Esophagus squamous epithelium (tissue), 5 donors: Measurements from ENCODE around the gene NPPC. TPM values are rescaled to one million over a fixed set of nuclear protein-coding genes. Genes with fewer than 3 reads are reported as not detected.

Source experiments
- DNase-seq: peaks from one replicate; lab custom pipeline; 2025; lab: John Stamatoyannopoulos, UW
- H3K27ac ChIP-seq, 4 donors: fragments of 200-600 bp; sonication (generic); one replicate each; pipeline ENCODE4 v1.5.1; 2016 to 2019; ENCODE audit warnings: mild to moderate bottlenecking in 1 of 4
- H3K27me3 ChIP-seq, 4 donors: fragments of 200-600 bp; sonication (generic); 1 replicate in 3 of 4; 2 replicates in 1 of 4; pipeline versions ENCODE4 v1.5.1 to v1.6.0; 2017 to 2021; ENCODE audit warnings: antibody characterized with exemption in 1 of 4
- H3K36me3 ChIP-seq, 3 donors: fragments of 200-600 bp; sonication (generic); one replicate each; pipeline ENCODE4 v1.5.1; 2016 to 2019
- H3K4me1 ChIP-seq, 3 donors: fragments of 200-600 bp; sonication (generic); one replicate each; pipeline ENCODE4 v1.5.1; 2017 to 2019
- H3K4me3 ChIP-seq, 4 donors: fragments of 200-600 bp; sonication (generic); 1 replicate in 3 of 4; 2 replicates in 1 of 4; pipeline ENCODE4 v1.5.1; 2016 to 2019; ENCODE audit warnings: mild to moderate bottlenecking in 2 of 4, moderate library complexity in 1 of 4
- H3K9me3 ChIP-seq, 3 donors: fragments of 200-600 bp; sonication (generic); one replicate each; pipeline ENCODE4 v1.5.1; 2016 to 2019
- POLR2A ChIP-seq, 4 donors: fragments of 450-650 bp; IDR thresholded peaks; one replicate each; pipeline ENCODE4 v1.6.1; 2017; ENCODE audit warnings: antibody characterized with exemption in 4 of 4, mild to moderate bottlenecking in 4 of 4, moderate library complexity in 3 of 4
- WGBS, 2 donors: methylation state at CpG; one replicate each; pipeline ENCODE4 v1.1.5; 2018; 5-methylcytosine and 5-hydroxymethylcytosine counted together
- intact Hi-C: fragments of 100-400 bp; cut with DNase I; formaldehyde crosslinking; loops from one replicate; pipeline ENCODE4 v1.15.0; 2022
- total RNA-seq, 4 donors: library from RNA; depleted of rRNA; stranded (reverse); fragments of >200 nt; gene quantifications; one replicate each; pipeline ENCODE4 v1.1.0, GENCODE V29; 2016
- TF ChIP-seq, protein P1 (sequence below), 6 experiments: fragments of 450-650 bp in 4 of 6; fragments of 200-600 bp in 2 of 6; sonication (generic) in 2 of 6; IDR thresholded peaks; one replicate each; pipeline ENCODE4 v1.5.1; 2016 to 2019; ENCODE audit warnings: antibody characterized with exemption in 6 of 6, mild to moderate bottlenecking in 4 of 6, moderate library complexity in 4 of 6
- donor health status: DM: yes; HTN: yes; CAD: no.

Gene NPPC
- total RNA-seq, 4 donors from 2014 or later, result 0.49 to 11.2 TPM; not detected in 2

GRCh38 chr2:231920795-231921194, 5.4 kb downstream of the NPPC start:
- no peak for DNase-seq
- Histone ChIP-seq H3K9me3 (no peaks in the 10 kb centered on the region), H3K4me1 (peaks cover 5 to 21% (median 8%) of the 10 kb centered on the region in 3 donors), H3K4me3 (no peak overlapping the region), H3K36me3 (no peaks in the 10 kb centered on the region), H3K27me3 (peaks cover 0 to 66% (median 3%) of the 10 kb centered on the region in 4 donors), H3K27ac (no peak overlapping the region)
- WGBS, 2 donors, result 77 to 80% methylated on average over 5 of the region's 5 CpGs
- TF ChIP-seq POLR2A (IDR thresholded peaks at IDR 0.05), result no peak
- TF ChIP-seq, protein P1, sequence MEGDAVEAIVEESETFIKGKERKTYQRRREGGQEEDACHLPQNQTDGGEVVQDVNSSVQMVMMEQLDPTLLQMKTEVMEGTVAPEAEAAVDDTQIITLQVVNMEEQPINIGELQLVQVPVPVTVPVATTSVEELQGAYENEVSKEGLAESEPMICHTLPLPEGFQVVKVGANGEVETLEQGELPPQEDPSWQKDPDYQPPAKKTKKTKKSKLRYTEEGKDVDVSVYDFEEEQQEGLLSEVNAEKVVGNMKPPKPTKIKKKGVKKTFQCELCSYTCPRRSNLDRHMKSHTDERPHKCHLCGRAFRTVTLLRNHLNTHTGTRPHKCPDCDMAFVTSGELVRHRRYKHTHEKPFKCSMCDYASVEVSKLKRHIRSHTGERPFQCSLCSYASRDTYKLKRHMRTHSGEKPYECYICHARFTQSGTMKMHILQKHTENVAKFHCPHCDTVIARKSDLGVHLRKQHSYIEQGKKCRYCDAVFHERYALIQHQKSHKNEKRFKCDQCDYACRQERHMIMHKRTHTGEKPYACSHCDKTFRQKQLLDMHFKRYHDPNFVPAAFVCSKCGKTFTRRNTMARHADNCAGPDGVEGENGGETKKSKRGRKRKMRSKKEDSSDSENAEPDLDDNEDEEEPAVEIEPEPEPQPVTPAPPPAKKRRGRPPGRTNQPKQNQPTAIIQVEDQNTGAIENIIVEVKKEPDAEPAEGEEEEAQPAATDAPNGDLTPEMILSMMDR (IDR thresholded peaks at IDR 0.05), result no peak
- intact Hi-C loops, result no loop called here

GRCh38 chr2:231920366-231920765, 5.8 kb downstream of the NPPC start:
- peaks cover 0 to 62% (median under 1%) of the 10 kb centered on the region in 4 donors for H3K27me3 ChIP-seq
- 79 to 88% methylated on average over 2 of the region's 3 CpGs for WGBS, 2 donors
- H3K4me3 ChIP-seq, result no peak overlapping the region
- no peaks in the 10 kb centered on the region for H3K9me3 ChIP-seq
- H3K27ac ChIP-seq, result no peak overlapping the region
- peaks cover under 1 to 16% (median 4%) of the 10 kb centered on the region in 3 donors for H3K4me1 ChIP-seq
- H3K36me3 ChIP-seq, result no peaks in the 10 kb centered on the region
- DNase-seq, result no peak
- intact Hi-C loops, result no loop called here
- no peak for TF ChIP-seq POLR2A (IDR thresholded peaks at IDR 0.05)

DNA sequence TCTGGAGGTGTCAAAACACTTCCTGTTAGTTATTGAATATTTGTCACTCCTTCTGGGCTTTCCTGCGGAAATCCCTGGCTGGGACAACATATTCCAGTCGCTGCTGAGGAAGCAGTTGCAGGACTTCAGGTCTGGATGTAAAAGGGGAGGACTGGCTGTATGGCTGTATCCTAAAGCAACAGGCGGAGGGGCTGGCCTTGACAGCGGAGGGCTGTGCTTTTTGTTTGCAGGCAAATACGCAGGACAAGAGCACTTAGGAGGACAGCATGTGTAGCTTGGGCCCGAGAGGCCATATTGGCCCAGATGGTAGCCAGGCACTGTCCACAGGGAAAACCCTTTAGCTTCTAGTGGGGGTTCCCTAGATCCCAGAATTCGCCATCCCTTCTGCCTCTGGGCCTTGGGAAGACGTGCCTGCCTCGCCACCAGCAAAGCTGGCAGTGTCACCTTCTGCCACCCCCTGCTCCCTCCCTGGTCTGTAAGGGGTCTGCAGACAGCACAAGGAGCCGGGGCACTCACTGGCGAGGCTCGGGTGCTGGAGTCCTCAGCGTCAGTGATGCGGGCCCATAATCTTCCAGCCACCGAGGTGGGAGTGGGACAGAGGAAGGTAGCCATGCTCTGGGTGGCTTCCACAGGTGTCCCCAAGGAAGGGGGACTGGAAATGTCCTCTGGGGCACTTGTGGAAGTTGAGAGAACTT, 6.7 kb downstream of the NPPC start:
- intact Hi-C loops, result no loop called here
- H3K27me3 ChIP-seq, result peaks cover 0 to 53% (median 0%) of the 10 kb centered on the region in 4 donors
- no peak overlapping the region for H3K4me3 ChIP-seq
- H3K9me3 ChIP-seq, result no peaks in the 10 kb centered on the region
- H3K27ac ChIP-seq, result no peak overlapping the region
- H3K36me3 ChIP-seq, result no peaks in the 10 kb centered on the region
- TF ChIP-seq POLR2A (IDR thresholded peaks at IDR 0.05), result no peak
- TF ChIP-seq, protein P1 (IDR thresholded peaks at IDR 0.05), result no peak
- no peak for DNase-seq
- 78 to 94% methylated on average over 4 of the region's 15 CpGs for WGBS, 2 donors
- H3K4me1 ChIP-seq, result peaks cover 0 to 7% (median 0%) of the 10 kb centered on the region in 3 donors

DNA sequence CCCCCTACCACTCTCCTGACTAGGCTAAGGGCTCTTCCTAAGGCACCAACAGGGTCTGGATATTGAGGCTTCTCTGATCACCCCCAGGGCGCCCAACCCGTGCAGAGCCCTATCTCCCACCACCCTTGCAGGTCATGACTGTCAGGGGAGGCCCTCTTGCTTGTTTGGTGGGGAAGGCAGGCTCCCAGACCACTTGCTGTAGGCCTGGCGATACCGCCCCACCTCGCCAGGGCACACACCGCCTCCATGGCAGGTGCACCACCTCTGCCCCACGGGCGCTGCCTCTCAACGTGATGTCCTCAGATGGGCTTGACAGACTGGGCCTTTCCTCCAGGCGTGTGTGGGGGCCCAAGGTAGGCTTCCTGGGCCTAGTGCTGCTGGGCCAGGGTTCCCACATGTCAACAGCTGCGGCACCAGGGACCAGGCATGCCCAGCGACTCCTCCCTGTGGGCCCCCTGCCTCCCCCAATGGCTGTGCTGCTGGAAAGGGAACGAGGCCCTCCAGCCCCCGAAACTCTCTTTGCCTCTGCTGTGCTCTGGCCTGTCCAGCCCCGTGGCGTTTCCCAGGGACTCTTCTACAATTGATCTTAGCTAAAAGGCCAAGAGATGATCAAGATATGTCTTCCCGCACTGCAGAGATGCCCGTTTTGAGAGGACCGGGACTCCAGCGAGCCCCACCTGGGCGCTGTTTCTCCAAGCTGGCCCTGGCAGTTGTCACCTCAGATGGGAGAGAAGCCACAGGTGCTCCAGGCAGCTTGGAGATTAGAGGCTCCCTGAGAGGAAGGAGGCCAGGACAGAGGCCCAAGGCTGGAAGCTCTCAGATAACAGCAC, 7.5 kb downstream of the NPPC start:
- Histone ChIP-seq H3K36me3 (no peaks in the 10 kb centered on the region), H3K9me3 (no peaks in the 10 kb centered on the region), H3K4me3 (no peak overlapping the region), H3K27ac (no peak overlapping the region), H3K4me1 (peaks cover 0 to 4% (median 0%) of the 10 kb centered on the region in 3 donors), H3K27me3 (peaks cover 0 to 45% (median 0%) of the 10 kb centered on the region in 4 donors)
- TF ChIP-seq, protein P1 (IDR thresholded peaks at IDR 0.05), result no peak
- TF ChIP-seq POLR2A (IDR thresholded peaks at IDR 0.05), result no peak
- intact Hi-C loops, result no loop called here
- 94% methylated on average over 4 to 11 of the region's 21 CpGs for WGBS, 2 donors
- DNase-seq, result no peak

- intact Hi-C loops, result no loop called here
- peaks cover 0 to 33% (median 0%) of the 10 kb centered on the region in 4 donors for H3K27me3 ChIP-seq
- no peak overlapping the region for H3K27ac ChIP-seq
- H3K4me3 ChIP-seq, result no peak overlapping the region
- peaks cover 0 to 4% (median 0%) of the 10 kb centered on the region in 3 donors for H3K4me1 ChIP-seq
- DNase-seq, result no peak
- no peaks in the 10 kb centered on the region for H3K36me3 ChIP-seq
- H3K9me3 ChIP-seq, result no peaks in the 10 kb centered on the region
- TF ChIP-seq, protein P1 (IDR thresholded peaks at IDR 0.05), result no peak
- no peak for TF ChIP-seq POLR2A (IDR thresholded peaks at IDR 0.05)
- WGBS, 2 donors, result 28 to 53% methylated on average over 7 to 8 of the region's 10 CpGs
These were observed 8.7 kb downstream of the NPPC start for GRCh38 chr2:231917280-231918066.
